Measurements from ENCODE around the gene FYB1.

GRCh38 chr5:39062530-39062929 is 156.8 kb downstream of the FYB1 start:
- no peak for TF ChIP-seq CTCF (conservative IDR thresholded peaks at IDR 0.05)
- TF ChIP-seq EZH2 (IDR thresholded peaks at IDR 0.05; ENCODE audit: low read depth): no peak
